Measurements from ENCODE around the gene CNEP1R1. TPM values are rescaled to one million over a fixed set of nuclear protein-coding genes. Genes with fewer than 3 reads are reported as not detected.

The CNEP1R1 gene
- total and polyA plus RNA-seq, 2 experiments from 2014 or later, result 14.4 to 24.3 TPM

DNA sequence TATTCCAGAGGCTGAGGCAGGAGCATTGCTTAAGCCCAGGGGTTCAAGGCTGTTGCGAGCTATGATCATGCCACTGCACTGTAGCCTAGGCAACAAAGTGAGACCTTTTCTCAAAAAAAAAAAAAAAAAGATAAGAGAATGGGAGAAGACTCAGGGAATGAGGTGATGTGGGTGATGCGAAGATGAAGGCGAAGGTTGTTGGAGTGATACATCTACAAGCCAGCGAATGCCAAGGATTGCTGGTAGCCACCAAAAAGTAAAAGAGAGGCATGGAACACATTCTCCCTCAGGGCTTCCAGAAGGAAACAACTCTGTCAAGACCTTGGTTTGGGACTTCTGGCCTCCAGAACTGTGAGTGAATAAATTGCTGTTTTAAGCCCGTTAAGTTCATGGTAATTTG is 26.0 kb upstream of the CNEP1R1 start:
- no peak overlapping the region for H3K4me3 ChIP-seq

DNA sequence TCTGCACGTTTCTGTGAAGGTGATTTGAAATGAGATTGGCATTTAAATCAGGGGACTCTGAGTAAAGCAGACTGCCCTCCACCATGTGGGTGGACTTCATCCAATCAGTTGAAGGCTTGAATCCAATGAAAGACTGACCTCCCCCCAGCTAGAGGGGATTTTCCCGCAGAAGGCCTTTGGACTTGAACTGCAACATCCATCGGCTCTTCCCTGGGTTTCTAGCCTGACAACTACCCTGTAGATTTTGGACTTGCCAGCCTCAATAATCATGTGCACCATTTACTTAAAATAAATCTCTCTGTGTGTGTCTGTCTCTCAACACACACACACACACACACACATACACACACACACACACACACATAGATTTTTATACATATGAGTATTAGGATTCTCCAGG is 23.9 kb upstream of the CNEP1R1 start:
- H3K36me3 ChIP-seq, result no peaks in the 10 kb centered on the region
- TF ChIP-seq, protein P1, sequence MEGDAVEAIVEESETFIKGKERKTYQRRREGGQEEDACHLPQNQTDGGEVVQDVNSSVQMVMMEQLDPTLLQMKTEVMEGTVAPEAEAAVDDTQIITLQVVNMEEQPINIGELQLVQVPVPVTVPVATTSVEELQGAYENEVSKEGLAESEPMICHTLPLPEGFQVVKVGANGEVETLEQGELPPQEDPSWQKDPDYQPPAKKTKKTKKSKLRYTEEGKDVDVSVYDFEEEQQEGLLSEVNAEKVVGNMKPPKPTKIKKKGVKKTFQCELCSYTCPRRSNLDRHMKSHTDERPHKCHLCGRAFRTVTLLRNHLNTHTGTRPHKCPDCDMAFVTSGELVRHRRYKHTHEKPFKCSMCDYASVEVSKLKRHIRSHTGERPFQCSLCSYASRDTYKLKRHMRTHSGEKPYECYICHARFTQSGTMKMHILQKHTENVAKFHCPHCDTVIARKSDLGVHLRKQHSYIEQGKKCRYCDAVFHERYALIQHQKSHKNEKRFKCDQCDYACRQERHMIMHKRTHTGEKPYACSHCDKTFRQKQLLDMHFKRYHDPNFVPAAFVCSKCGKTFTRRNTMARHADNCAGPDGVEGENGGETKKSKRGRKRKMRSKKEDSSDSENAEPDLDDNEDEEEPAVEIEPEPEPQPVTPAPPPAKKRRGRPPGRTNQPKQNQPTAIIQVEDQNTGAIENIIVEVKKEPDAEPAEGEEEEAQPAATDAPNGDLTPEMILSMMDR (IDR thresholded peaks at IDR 0.05; ENCODE audit: low read depth, low read length), result no peak
- H3K27me3 ChIP-seq, result no peaks in the 10 kb centered on the region
- H3K27ac ChIP-seq, result no peak overlapping the region
- H3K4me1 ChIP-seq (ENCODE audit: low read depth), result no peaks in the 10 kb centered on the region
- no peak for DNase-seq (ENCODE audit: low read depth in 1 of 2, low spot score in 1 of 2)
- H3K4me3 ChIP-seq, result no peak overlapping the region
- H3K9me3 ChIP-seq (ENCODE audit: low read depth), result no peaks in the 10 kb centered on the region

More for the DNA sequence above, 26.0 kb upstream of the CNEP1R1 start:
- H3K9me3 ChIP-seq (ENCODE audit: low read depth), result no peaks in the 10 kb centered on the region
- no peak overlapping the region for H3K27ac ChIP-seq
- TF ChIP-seq, protein P1 (IDR thresholded peaks at IDR 0.05; ENCODE audit: low read depth, low read length), result no peak
- no peaks in the 10 kb centered on the region for H3K36me3 ChIP-seq
- DNase-seq (ENCODE audit: low read depth in 1 of 2, low spot score in 1 of 2), result no peak
- H3K27me3 ChIP-seq, result peaks cover 5% of the 10 kb centered on the region
- H3K4me1 ChIP-seq (ENCODE audit: low read depth), result no peaks in the 10 kb centered on the region

DNA sequence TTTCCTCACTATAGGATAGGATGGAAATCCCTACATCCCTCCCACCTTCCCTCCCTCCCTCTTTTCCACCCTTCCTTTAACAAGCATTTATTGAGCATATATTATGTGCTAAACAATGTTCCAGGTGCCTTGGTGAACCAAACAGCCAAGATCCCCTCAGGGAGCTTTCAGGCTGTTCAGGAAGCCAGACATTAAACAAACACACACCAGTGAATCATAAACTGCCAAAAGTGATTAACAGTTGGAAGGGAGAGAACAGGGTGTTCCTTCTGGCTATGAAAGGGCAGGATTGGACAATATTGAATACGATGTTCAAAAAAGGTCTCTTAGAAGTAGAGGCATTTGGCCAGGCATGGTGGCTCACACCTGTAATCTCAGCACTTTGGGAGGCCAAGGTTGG is 22.8 kb upstream of the CNEP1R1 start:
- no peaks in the 10 kb centered on the region for H3K36me3 ChIP-seq
- DNase-seq (ENCODE audit: low read depth in 1 of 2, low spot score in 1 of 2), result no peak
- no peaks in the 10 kb centered on the region for H3K9me3 ChIP-seq (ENCODE audit: low read depth)
- no peaks in the 10 kb centered on the region for H3K4me1 ChIP-seq (ENCODE audit: low read depth)
- TF ChIP-seq, protein P1 (IDR thresholded peaks at IDR 0.05; ENCODE audit: low read depth, low read length), result no peak
- no peak overlapping the region for H3K4me3 ChIP-seq
- H3K27me3 ChIP-seq, result no peaks in the 10 kb centered on the region
- no peak overlapping the region for H3K27ac ChIP-seq

DNA sequence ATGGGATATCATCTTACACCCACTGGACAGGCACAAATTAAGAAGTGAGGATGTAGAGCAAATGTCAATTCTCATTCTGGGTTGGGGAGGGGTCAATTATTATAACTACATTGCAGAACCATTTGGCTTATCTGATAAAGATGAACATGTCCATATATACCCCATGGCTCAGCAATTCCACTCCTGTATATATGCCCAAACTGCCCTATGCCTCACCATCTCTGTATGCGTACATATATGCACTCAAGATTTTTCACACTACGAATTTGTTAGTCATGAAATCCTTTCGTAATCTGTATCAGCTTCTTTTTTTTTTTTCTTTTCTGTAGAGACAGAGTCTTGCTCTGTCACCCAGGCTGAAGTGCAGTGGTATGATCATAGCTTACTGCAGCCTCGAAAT is 20.8 kb upstream of the CNEP1R1 start:
- no peak for DNase-seq (ENCODE audit: low read depth in 1 of 2, low spot score in 1 of 2)
- no peaks in the 10 kb centered on the region for H3K27me3 ChIP-seq
- no peak overlapping the region for H3K4me3 ChIP-seq
- no peak overlapping the region for H3K27ac ChIP-seq
- TF ChIP-seq, protein P1 (IDR thresholded peaks at IDR 0.05; ENCODE audit: low read depth, low read length), result no peak
- no peaks in the 10 kb centered on the region for H3K36me3 ChIP-seq
- H3K9me3 ChIP-seq (ENCODE audit: low read depth), result no peaks in the 10 kb centered on the region
- H3K4me1 ChIP-seq (ENCODE audit: low read depth), result no peaks in the 10 kb centered on the region

DNA sequence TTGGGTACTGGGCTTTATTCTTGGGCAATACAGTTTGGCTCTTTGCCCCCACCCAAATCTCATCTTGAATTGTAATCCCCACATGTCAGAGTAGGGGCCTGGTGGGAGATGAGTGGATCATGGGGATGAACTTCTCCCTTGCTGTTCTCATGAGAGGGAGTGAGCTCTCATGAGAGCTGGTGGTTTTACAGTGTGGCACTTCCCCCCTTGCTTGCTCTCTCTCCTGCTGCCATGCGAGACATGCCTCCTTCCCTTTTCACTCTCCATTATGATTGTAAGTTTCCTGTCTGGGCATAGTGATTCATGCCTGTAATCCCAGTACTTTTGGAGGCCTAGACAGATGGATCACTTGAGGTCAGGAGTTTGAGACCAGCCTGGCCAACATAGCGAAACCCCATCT is 18.1 kb upstream of the CNEP1R1 start:
- Histone ChIP-seq H3K27me3 (no peaks in the 10 kb centered on the region), H3K36me3 (no peaks in the 10 kb centered on the region), H3K4me1 (ENCODE audit: low read depth) (no peaks in the 10 kb centered on the region), H3K27ac (no peak overlapping the region), H3K4me3 (no peak overlapping the region), H3K9me3 (ENCODE audit: low read depth) (no peaks in the 10 kb centered on the region)
- TF ChIP-seq, protein P1 (IDR thresholded peaks at IDR 0.05; ENCODE audit: low read depth, low read length), result no peak
- no peak for DNase-seq (ENCODE audit: low read depth in 1 of 2, low spot score in 1 of 2)

DNA sequence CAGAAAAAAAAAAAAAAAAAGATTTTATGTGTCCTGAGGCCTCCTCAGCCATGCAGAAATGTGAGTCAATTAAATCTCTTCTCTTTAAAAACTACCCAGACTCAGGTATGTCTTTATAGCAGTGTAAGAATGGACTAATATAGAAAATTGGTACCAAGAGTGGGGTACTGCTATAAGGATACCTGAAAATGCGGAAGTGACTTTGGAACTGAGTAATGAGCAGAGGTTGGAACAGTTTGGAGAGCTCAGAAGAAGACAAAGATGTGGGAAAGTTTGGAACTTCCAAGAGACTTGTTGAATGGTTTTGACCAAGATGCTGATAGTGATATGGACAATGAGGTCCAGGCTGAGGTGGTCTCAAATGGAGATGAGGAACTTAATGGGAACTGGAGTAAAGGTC is 17.3 kb upstream of the CNEP1R1 start:
- Histone ChIP-seq H3K27me3 (no peaks in the 10 kb centered on the region), H3K27ac (no peak overlapping the region), H3K4me3 (no peak overlapping the region), H3K9me3 (ENCODE audit: low read depth) (no peaks in the 10 kb centered on the region), H3K4me1 (ENCODE audit: low read depth) (no peaks in the 10 kb centered on the region), H3K36me3 (no peaks in the 10 kb centered on the region)
- TF ChIP-seq, protein P1 (IDR thresholded peaks at IDR 0.05; ENCODE audit: low read depth, low read length), result no peak
- no peak for DNase-seq (ENCODE audit: low read depth in 1 of 2, low spot score in 1 of 2)

All from cardiac muscle cell (in vitro differentiated cells and primary cell).